IMR-90 (cell line): ENCODE measurements around the gene S100A1. TPM values are rescaled to one million over a fixed set of nuclear protein-coding genes. Genes with fewer than 3 reads are reported as not detected.

Experiments
- ATAC-seq: fragments of 200-7000 bp; cut with Tn5 transposase; 2 replicates; pipeline ENCODE4 v1.9.1; 2020; ENCODE audit warnings: low read depth, mild to moderate bottlenecking, moderate library complexity
- BruUV-seq: library from RNA; stranded (reverse); fragments of 400-500 nt; replicated peaks from 2 replicates; lab custom pipeline; 2021; lab: Mats Ljungman, UMichigan
- CTCF ChIA-PET: fragments of 300-600 bp; formaldehyde crosslinking; extraction: SDS; loops from one replicate; lab custom pipeline; 2021; ENCODE audit warnings: antibody characterized with exemption; lab: Yijun Ruan, JAX
- POLR2A ChIA-PET: fragments of 300-600 bp; sonication (Branson Sonifier 250); formaldehyde crosslinking; loops from one replicate; lab custom pipeline; 2022; ENCODE audit warnings: antibody characterized with exemption; ENCODE audit not compliant: unreplicated experiment; lab: Charles Lee
- DNase-seq: peaks from one replicate; pipeline ENCODE4 v3.0.0; 2013
- H2AFZ ChIP-seq: replicated peaks from 2 replicates; pipeline ENCODE3; 2013; ENCODE audit warnings: low read length, mild to moderate bottlenecking; ENCODE audit not compliant: poor library complexity
- H2AK5ac ChIP-seq: 2 replicates; pipeline ENCODE4 v1.6.1; 2013; ENCODE audit warnings: low read depth, low read length, inconsistent platforms
- H2AK9ac ChIP-seq: replicated peaks from 2 replicates; pipeline ENCODE3; 2013; ENCODE audit warnings: mild to moderate bottlenecking, low read depth, low read length, moderate library complexity; ENCODE audit not compliant: poor library complexity
- H2BK120ac ChIP-seq: 2 replicates; pipeline ENCODE4 v1.6.1; 2013; ENCODE audit warnings: low read depth, low read length, inconsistent platforms
- H2BK15ac ChIP-seq: 3 replicates; pipeline ENCODE4 v1.6.1; 2013; ENCODE audit warnings: low read depth, low read length, inconsistent platforms
- H2BK20ac ChIP-seq: 2 replicates; pipeline ENCODE4 v1.6.1; 2013; ENCODE audit warnings: low read depth, mild to moderate bottlenecking, inconsistent platforms, low read length, moderate library complexity
- H2BK5ac ChIP-seq: 2 replicates; pipeline ENCODE4 v1.6.1; 2013; ENCODE audit warnings: mild to moderate bottlenecking, low read depth, low read length, inconsistent platforms; ENCODE audit not compliant: poor library complexity, severe bottlenecking
- H3K14ac ChIP-seq: replicated peaks from 2 replicates; pipeline ENCODE4 v1.6.1; 2013; ENCODE audit warnings: low read depth, low read length, inconsistent platforms
- H3K18ac ChIP-seq: 2 replicates; pipeline ENCODE4 v1.6.1; 2013; ENCODE audit warnings: low read depth, low read length, control low read depth
- H3K23ac ChIP-seq: 2 replicates; pipeline ENCODE4 v1.6.1; 2013; ENCODE audit warnings: low read depth, low read length, inconsistent platforms
- H3K27ac ChIP-seq: 2 replicates; pipeline ENCODE4 v1.5.1; 2013; ENCODE audit warnings: mild to moderate bottlenecking, control low read depth, low read length; ENCODE audit not compliant: insufficient read depth
- H3K27me3 ChIP-seq: 2 replicates; pipeline ENCODE4 v1.6.1; 2013; ENCODE audit warnings: low read length; ENCODE audit not compliant: control insufficient read depth, insufficient read depth
- H3K36me3 ChIP-seq: 2 replicates; pipeline ENCODE4 v1.6.1; 2013; ENCODE audit warnings: low read length, mixed read lengths; ENCODE audit not compliant: control insufficient read depth, insufficient read depth
- H3K4ac ChIP-seq: 2 replicates; pipeline ENCODE4 v1.6.1; 2013; ENCODE audit warnings: low read depth, low read length, inconsistent platforms
- H3K4me1 ChIP-seq: 2 replicates; pipeline ENCODE4 v1.6.1; 2013; ENCODE audit warnings: low read length, mixed read lengths; ENCODE audit not compliant: control insufficient read depth, insufficient read depth
- H3K4me2 ChIP-seq: 2 replicates; pipeline ENCODE4 v1.6.1; 2013; ENCODE audit warnings: low read depth, mild to moderate bottlenecking, control low read depth, low read length, moderate library complexity
- H3K4me3 ChIP-seq: 2 replicates; pipeline ENCODE4 v1.5.1; 2013; ENCODE audit warnings: low read depth, mild to moderate bottlenecking, control low read depth, low read length, moderate library complexity; ENCODE audit not compliant: insufficient read depth
- H3K56ac ChIP-seq: 2 replicates; pipeline ENCODE4 v1.6.1; 2013; ENCODE audit warnings: low read length, inconsistent platforms; ENCODE audit not compliant: insufficient read depth; ENCODE audit errors: extremely low read depth
- H3K79me1 ChIP-seq, 2 experiments: 2 replicates each; pipeline ENCODE4 v1.6.1; 2013; ENCODE audit warnings: low read length in 2 of 2, inconsistent platforms in 1 of 2, low read depth in 1 of 2
- H3K9ac ChIP-seq: 2 replicates; pipeline ENCODE4 v1.6.1; 2013; ENCODE audit warnings: low read depth, low read length, control low read depth
- H3K9me1 ChIP-seq: 2 replicates; pipeline ENCODE4 v1.6.1; 2013; ENCODE audit warnings: low read length, inconsistent platforms; ENCODE audit not compliant: insufficient read depth
- H3K9me3 ChIP-seq: 2 replicates; pipeline ENCODE4 v1.6.1; 2013; ENCODE audit warnings: low read length; ENCODE audit not compliant: control insufficient read depth, insufficient read depth
- H4K20me1 ChIP-seq: 2 replicates; pipeline ENCODE4 v1.6.1; 2013; ENCODE audit warnings: low read length, inconsistent platforms; ENCODE audit not compliant: insufficient read depth
- H4K5ac ChIP-seq: 2 replicates; pipeline ENCODE4 v1.6.1; 2013; ENCODE audit warnings: mild to moderate bottlenecking, low read depth, low read length, control low read depth
- H4K8ac ChIP-seq, 2 experiments: 2 replicates each; pipeline ENCODE4 v1.6.1; 2013; ENCODE audit warnings: low read depth in 2 of 2, low read length in 2 of 2, control low read depth in 1 of 2, inconsistent platforms in 1 of 2
- H4K91ac ChIP-seq: 2 replicates; pipeline ENCODE4 v1.6.1; 2013; ENCODE audit warnings: low read depth, low read length, inconsistent platforms; ENCODE audit not compliant: insufficient read depth
- BHLHE40 ChIP-seq: fragments of 150-350 bp; IDR thresholded peaks from 2 replicates; pipeline ENCODE4 v1.6.1; 2016; ENCODE audit warnings: mild to moderate bottlenecking, low read depth, low read length
- CEBPB ChIP-seq: IDR thresholded peaks from 2 replicates; pipeline ENCODE4 v1.6.1; 2012; ENCODE audit warnings: low read depth, low read length, improper control_type of control experiment
- CHD1 ChIP-seq: IDR thresholded peaks from 2 replicates; pipeline ENCODE4 v1.6.1; 2012; ENCODE audit warnings: low read depth, low read length, improper control_type of control experiment
- FOS ChIP-seq: fragments of 150-350 bp; IDR thresholded peaks from 2 replicates; pipeline ENCODE4 v1.6.1; 2016; ENCODE audit warnings: low read depth, low read length
- MAZ ChIP-seq: IDR thresholded peaks from 2 replicates; pipeline ENCODE4 v1.6.1; 2012; ENCODE audit warnings: low read depth, mild to moderate bottlenecking, low read length, improper control_type of control experiment, moderate library complexity, borderline replicate concordance
- MXI1 ChIP-seq: IDR thresholded peaks from 2 replicates; pipeline ENCODE4 v1.6.1; 2012; ENCODE audit warnings: low read depth, mild to moderate bottlenecking, low read length, moderate library complexity, borderline replicate concordance
- NFE2L2 ChIP-seq: fragments of 150-350 bp; IDR thresholded peaks from 2 replicates; pipeline ENCODE4 v1.6.1; 2016; ENCODE audit warnings: low read depth, mild to moderate bottlenecking, low read length
- RCOR1 ChIP-seq: IDR thresholded peaks from 2 replicates; pipeline ENCODE4 v1.6.1; 2012; ENCODE audit warnings: mild to moderate bottlenecking, low read length, improper control_type of control experiment; ENCODE audit not compliant: insufficient replicate concordance
- WGBS, 2 experiments: methylation state at CpG; one replicate each; pipeline versions ENCODE4 v1.1.5 to v1.1.7; 2013; ENCODE audit warnings: missing lambda C conversion rate in 2 of 2; ENCODE audit not compliant: insufficient read length in 1 of 2; ENCODE audit errors: extremely low coverage in 2 of 2; 5-methylcytosine and 5-hydroxymethylcytosine counted together
- dilution Hi-C: fragments of 300-500 bp; cut with HindIII; formaldehyde crosslinking; loops from one replicate; pipeline ENCODE4 v1.14.3; 2018; ENCODE audit warnings: low sequenced_read_pairs; ENCODE audit not compliant: unreplicated experiment
- in situ Hi-C: fragments of 300-500 bp; cut with MboI; formaldehyde crosslinking; loops from 3 replicates; pipeline ENCODE4 v1.14.3; 2019; ENCODE audit warnings: low sequenced_read_pairs, inconsistent platforms, mixed read lengths
- intact Hi-C: fragments of 100-400 bp; cut with micrococcal nuclease; formaldehyde crosslinking; loops from 2 replicates; pipeline ENCODE4 v1.10.0; 2022
- polyA plus RNA-seq, 3 experiments: library from polyadenylated mRNA; depleted of rRNA; stranded (reverse); fragments of >200 nt; gene quantifications; 2 replicates each; pipeline ENCODE4 v1.2.3, GENCODE V29; 2012; ENCODE audit warnings: low replicate concordance in 1 of 3
- total RNA-seq: library from RNA; depleted of rRNA; stranded (reverse); fragments of >200 nt; gene quantifications from 2 replicates; pipeline ENCODE4 v1.2.3, GENCODE V29; 2012

The S100A1 gene
- total and polyA plus RNA-seq, 2 of the 4 experiments (the other 2 are of a cell fraction), result 0.18 to 0.29 TPM

- H2AK5ac ChIP-seq, result no peak overlapping the region; the same call in 1 of the 2 replicates
- peak overlapping the region; percentile 25; the same call in 1 of the 2 replicates for H3K14ac ChIP-seq
- 0 out of 2 replicates have a peak overlapping the region, but pooled peaks have one; percentile 15 for H2BK20ac ChIP-seq
- DNase-seq, result peak; percentile 64
- H3K36me3 ChIP-seq, result no peaks in the 10 kb centered on the region
- peak overlapping the region; percentile 77; the same call in 1 of the 2 replicates for H4K5ac ChIP-seq
- no peaks in the 10 kb centered on the region for H3K79me1 ChIP-seq
- no peaks in the 10 kb centered on the region for H3K9me3 ChIP-seq
- POLR2A ChIA-PET, result no interaction called here
- H3K27me3 ChIP-seq, result no peaks in the 10 kb centered on the region
- H3K4me3 ChIP-seq, result no peak overlapping the region
- H2AFZ ChIP-seq, result peak overlapping the region; percentile 84
- H3K18ac ChIP-seq, result peak overlapping the region; percentile 34; the same call in 1 of the 2 replicates
- H2BK15ac ChIP-seq, result peak overlapping the region; percentile 42; the same call in 1 of the 3 replicates
- H3K23ac ChIP-seq, result peak overlapping the region; percentile 55; the same call in 1 of the 2 replicates
- H3K56ac ChIP-seq, result no peak overlapping the region
- dilution Hi-C loops (no loop called here), intact Hi-C loops (loop anchor here (1.0 kb wide), 1 partner anchor 81 kb away; no protein-coding TSS in a partner anchor), in situ Hi-C loops (no loop called here)
- TF ChIP-seq BHLHE40 (no peak), RCOR1 (no peak), CEBPB (peak; percentile 51), FOS (0 out of 2 replicates have a peak, but pooled peaks have one; percentile 18), NFE2L2 (no peak), MXI1 (no peak), CHD1 (no peak), MAZ (no peak)
- H2BK120ac ChIP-seq, result no peak overlapping the region
- no peak overlapping the region; the same call in 1 of the 2 replicates for H3K4me2 ChIP-seq
- peak overlapping the region; percentile 25 for H2AK9ac ChIP-seq
- peaks cover 7% of the 10 kb centered on the region for H3K4me1 ChIP-seq
- no peaks in the 10 kb centered on the region for H4K20me1 ChIP-seq
- ATAC-seq, result peak; percentile 58
- CTCF ChIA-PET, result interaction anchor here (1.7 kb wide), 1 partner anchor 81 kb away, joined by 5 read pairs; no protein-coding TSS in a partner anchor
- peak overlapping the region; percentile 52 for H3K4ac ChIP-seq
- peak overlapping the region; percentile 75 to 83 for H4K8ac ChIP-seq
- WGBS, 2 experiments, result 83% methylated on average over 1 of the region's 3 CpGs; no CpG with 5 or more reads in 1 of the 2 experiments
- no peak overlapping the region for H3K27ac ChIP-seq
- peak overlapping the region; percentile 11; the same call in 1 of the 2 replicates for H4K91ac ChIP-seq
- no peak overlapping the region for H2BK5ac ChIP-seq
- BruUV-seq, result no TSS peak
- no peak overlapping the region for H3K9ac ChIP-seq
- peaks cover 6% of the 10 kb centered on the region; the same call in 1 of the 2 replicates for H3K9me1 ChIP-seq
Measured at GRCh38 chr1:153652805-153653500, 24.7 kb downstream of the S100A1 start.
